HCEC 1CT (cell line): ENCODE measurements around the gene XAB2.
"Not testable (repeated sequence)": the region's sequence is repeated elsewhere in the genome, so short reads cannot be mapped to it uniquely, and the experiment has no call there.

ENCODE experiments used
- DNase-seq: peaks from one replicate; pipeline ENCODE4 v3.0.0-alpha.2; 2017

XAB2 gene

GRCh38 chr19:7648265-7649014, 19.1 kb upstream of the XAB2 start:
- DNase-seq: no peak

- DNase-seq: no peak
These were observed 17.8 kb upstream of the XAB2 start for GRCh38 chr19:7647156-7647555.

GRCh38 chr19:7646426-7646700, 17.0 kb upstream of the XAB2 start:
- DNase-seq: no peak

GRCh38 chr19:7645656-7646425, 16.5 kb upstream of the XAB2 start:
- no peak for DNase-seq

GRCh38 chr19:7645163-7645562, 15.8 kb upstream of the XAB2 start:
- no peak for DNase-seq

- DNase-seq: no peak
These were observed 15.2 kb upstream of the XAB2 start for GRCh38 chr19:7644550-7644877.

- not testable (repeated sequence) for DNase-seq
These were observed 14.5 kb upstream of the XAB2 start for GRCh38 chr19:7643629-7644549.

- no peak for DNase-seq
These were observed 13.7 kb upstream of the XAB2 start for GRCh38 chr19:7643031-7643415.

GRCh38 chr19:7642295-7643030, 13.1 kb upstream of the XAB2 start:
- DNase-seq: no peak

- no peak for DNase-seq
These were observed 12.2 kb upstream of the XAB2 start for GRCh38 chr19:7641290-7642276.

GRCh38 chr19:7640803-7641202, 11.5 kb upstream of the XAB2 start:
- DNase-seq: no peak

GRCh38 chr19:7639863-7640348, 10.6 kb upstream of the XAB2 start:
- DNase-seq: no peak

- DNase-seq: no peak
These were observed 9.6 kb upstream of the XAB2 start for GRCh38 chr19:7638802-7639465.

GRCh38 chr19:7637374-7638256, 8.3 kb upstream of the XAB2 start:
- DNase-seq: no peak

- no peak for DNase-seq
These were observed 7.5 kb upstream of the XAB2 start, which contains the start of gene STXBP2 for GRCh38 chr19:7636691-7637373. STXBP2 (plus strand) TSS chr19:7637110; CDS start chr19:7637150, 40 bp downstream.

GRCh38 chr19:7636317-7636690, 7.0 kb upstream of the XAB2 start:
- no peak for DNase-seq

GRCh38 chr19:7635670-7636069, 6.3 kb upstream of the XAB2 start:
- no peak for DNase-seq

- no peak for DNase-seq
These were observed 4.4 kb upstream of the XAB2 start, which contains the start of gene PCP2 for GRCh38 chr19:7633698-7634097. PCP2 (minus strand) TSS chr19:7633719; CDS start chr19:7633457, 262 bp downstream.
